Suprapubic skin (tissue), 3 donors: ENCODE data around the gene CAV1.

Source experiments
- CTCF ChIP-seq, 2 donors: fragments of 200-600 bp in 1 of 2; fragments of 450-650 bp in 1 of 2; sonication (generic) in 1 of 2; IDR thresholded peaks; one replicate each; pipeline ENCODE4 v1.5.1; 2016 to 2019; ENCODE audit warnings: antibody characterized with exemption in 2 of 2, mild to moderate bottlenecking in 1 of 2, moderate library complexity in 1 of 2
- EP300 ChIP-seq: sonication (generic); formaldehyde crosslinking; IDR thresholded peaks from one replicate; pipeline ENCODE4 v1.6.1; 2017; ENCODE audit warnings: antibody characterized with exemption
- POLR2A ChIP-seq, 2 donors: fragments of 450-650 bp; IDR thresholded peaks; one replicate each; pipeline ENCODE4 v1.6.1; 2017; ENCODE audit warnings: antibody characterized with exemption in 2 of 2, mild to moderate bottlenecking in 2 of 2, moderate library complexity in 2 of 2

- TF ChIP-seq CTCF (IDR thresholded peaks at IDR 0.05), result no peak
- TF ChIP-seq EP300, result no peak
- TF ChIP-seq POLR2A (IDR thresholded peaks at IDR 0.05), result no peak
Measured at GRCh38 chr7:116562529-116563121, 37.8 kb downstream of the CAV1 start.
